ENCODE results near the gene ATP10D.

ATP10D gene

DNA sequence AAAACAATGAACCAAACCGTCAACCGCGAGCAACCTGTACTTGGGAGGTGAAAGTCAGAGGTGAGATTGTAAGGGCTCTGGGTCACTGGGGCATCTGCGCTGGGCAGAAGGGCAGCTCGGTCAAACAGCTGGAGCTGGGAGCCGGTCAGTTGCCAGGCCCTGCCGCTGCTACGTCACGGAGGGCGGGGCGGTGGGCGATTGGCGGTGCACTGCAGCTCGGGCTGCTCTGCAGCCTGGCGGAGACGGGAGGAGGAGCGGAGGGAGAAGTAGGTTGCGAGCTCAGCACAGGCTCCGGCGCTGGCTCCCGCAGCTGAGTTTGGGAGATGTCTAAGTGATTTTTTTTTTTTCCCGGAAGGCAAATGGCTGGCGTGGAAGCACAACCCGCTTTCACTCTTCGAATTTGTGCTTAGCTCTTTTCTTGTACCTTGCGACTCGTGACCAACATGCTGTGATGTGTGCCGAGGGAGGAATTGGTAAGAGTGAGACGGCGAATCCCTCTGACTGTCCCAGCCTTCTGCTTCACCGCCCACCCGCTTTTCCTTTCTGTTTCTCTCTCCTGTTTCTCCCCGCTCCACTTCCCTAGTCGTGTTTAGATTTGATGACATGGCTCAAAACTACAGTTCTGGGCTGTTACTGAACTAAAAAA is at the start of gene ATP10D:
Gene ATP10D (plus strand): TSS at position 229 of the 646 bp plus-strand sequence. CDS start 27,266 bp downstream, outside the sequence.
- H3K27ac ChIP-seq = peak within 1 kb of the TSS; percentile 85
- peak; percentile 63 for DNase-seq (ENCODE audit: low read depth, low spot score)

DNA sequence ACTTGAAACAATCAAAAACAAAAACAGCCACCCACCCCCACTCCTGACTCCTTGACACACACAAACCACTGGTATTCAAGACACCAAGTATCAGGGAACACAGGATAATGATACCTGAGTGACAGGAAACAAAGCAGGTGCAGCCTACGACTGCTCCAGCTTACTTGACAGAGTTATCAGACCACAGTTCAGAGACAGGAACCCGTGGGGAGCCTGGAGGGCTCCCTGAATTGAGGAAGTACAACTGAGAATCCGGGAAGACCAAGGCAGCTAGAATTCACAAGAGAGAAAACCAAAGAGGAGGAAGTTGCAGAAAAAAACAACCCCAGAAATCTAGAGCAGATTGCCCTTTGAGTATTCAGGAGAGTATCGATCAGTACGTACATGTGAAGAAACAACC is 42.1 kb upstream of the ATP10D start:
- no peak for DNase-seq (ENCODE audit: low read depth, low spot score)
- no peak overlapping the region for H3K27ac ChIP-seq

- DNase-seq (ENCODE audit: low read depth, low spot score) = no peak
- H3K27ac ChIP-seq = no peak overlapping the region
These were observed 41.0 kb upstream of the ATP10D start for GRCh38 chr4:47444031-47444430.

DNA sequence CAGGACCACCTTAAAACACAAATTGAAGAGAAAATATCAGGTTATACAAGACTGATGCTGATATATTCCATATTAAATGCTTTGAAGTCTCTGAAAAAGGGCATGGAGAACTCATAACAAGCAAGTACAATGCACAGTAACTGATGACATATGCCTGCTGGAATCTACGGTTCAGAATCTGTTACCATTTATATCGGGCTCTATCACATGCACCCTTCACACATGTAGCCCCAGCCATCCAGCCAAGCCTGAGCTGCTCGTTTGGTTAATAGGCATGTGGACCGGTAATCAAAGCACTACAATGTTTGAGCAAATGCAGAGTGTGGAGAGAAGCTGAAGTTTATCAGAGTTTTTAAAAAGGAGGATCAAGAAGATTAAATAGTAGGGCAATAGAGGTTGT is 33.4 kb upstream of the ATP10D start:
- no peak for DNase-seq (ENCODE audit: low read depth, low spot score)

GRCh38 chr4:47462799-47463234 is 22.3 kb upstream of the ATP10D start:
- DNase-seq (ENCODE audit: low read depth, low spot score) = no peak
- H3K27ac ChIP-seq = peak overlapping the region; percentile 72

More for the DNA sequence above, 33.4 kb upstream of the ATP10D start:
- no peak overlapping the region for H3K27ac ChIP-seq

DNA sequence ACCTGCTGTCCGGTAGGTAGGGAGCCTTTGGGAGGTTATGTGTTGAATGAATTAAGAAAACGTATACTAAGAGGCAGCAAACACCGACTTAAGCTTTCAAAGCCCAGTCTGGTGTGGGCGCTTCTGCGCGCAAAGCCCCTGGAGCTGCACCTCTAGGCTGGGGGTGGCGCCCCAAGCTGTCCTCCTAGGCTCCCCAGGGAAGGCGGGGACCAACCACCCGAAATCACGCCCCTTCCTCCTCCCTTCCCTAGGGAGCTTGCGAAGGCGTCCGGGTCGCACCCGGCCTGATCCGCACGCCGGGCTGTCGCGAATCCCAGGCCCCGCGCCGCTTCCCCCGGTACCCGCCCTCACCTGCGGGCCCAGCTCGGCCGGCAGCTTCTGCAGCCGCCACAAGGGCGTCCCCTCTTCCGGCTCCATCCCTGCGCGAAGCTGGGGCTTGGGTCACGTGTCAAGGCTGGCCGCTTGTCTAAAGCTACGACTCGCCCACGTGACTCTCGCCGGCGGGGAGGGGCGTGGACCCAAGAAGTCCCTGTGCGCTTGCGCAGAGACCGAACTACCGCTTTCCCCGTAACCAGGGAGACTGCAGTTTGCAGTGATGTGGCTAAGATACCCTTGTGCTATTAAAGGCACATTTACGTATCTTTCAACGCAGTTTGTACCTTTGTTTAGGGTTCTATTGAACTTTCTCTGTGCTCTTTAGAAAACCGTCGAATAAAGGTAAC is 21.7 kb upstream of the ATP10D start, which contains the start of gene COMMD8:
Gene COMMD8 (minus strand): TSS at position 468 of the 722 bp plus-strand sequence. CDS start 51 bp downstream, at position 417.
- peak within 1 kb of the TSS; percentile 72 for H3K27ac ChIP-seq
- DNase-seq (ENCODE audit: low read depth, low spot score) = peak; percentile 70

GRCh38 chr4:47465004-47465403 is 20.1 kb upstream of the ATP10D start:
- no peak for DNase-seq (ENCODE audit: low read depth, low spot score)
- H3K27ac ChIP-seq = no peak overlapping the region

DNA sequence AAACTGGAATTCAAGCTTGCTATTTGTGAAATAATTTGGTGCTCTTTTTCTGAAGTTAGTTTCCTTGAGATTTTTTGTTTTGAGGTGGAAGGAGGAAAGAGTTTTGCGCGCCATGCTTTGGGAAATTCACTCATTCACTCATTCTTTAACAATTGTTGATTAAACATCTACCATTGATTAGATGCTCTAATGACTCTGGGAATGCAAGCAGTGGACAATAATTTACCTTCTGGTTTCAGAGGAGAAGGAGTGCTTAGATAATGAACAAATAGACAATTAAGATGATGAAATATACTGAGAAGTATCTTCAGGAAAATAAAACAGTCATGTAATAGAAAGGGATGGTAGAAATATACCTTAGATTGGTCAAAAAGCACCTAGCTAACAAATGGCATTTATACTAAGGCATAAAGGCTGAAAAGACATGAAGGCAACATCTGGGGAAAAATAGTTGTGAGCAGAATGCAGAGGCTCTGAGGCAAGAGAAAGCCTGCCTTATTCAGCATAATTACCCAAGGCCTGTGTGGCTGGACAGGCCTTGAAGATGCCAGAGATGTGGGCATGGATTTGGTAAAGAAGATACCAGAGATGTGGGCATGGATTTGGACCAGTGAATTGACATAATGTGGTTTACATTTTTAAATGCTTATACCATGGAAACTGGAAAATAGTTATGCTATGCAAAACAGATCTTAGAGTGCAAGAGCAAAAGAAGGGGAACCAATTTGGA is 18.9 kb upstream of the ATP10D start:
- no peak for DNase-seq (ENCODE audit: low read depth, low spot score)
- no peak overlapping the region for H3K27ac ChIP-seq

- DNase-seq (ENCODE audit: low read depth, low spot score) = no peak
- no peak overlapping the region for H3K27ac ChIP-seq
These were observed 16.2 kb upstream of the ATP10D start for GRCh38 chr4:47468706-47469365.

GRCh38 chr4:47469951-47470350 is 15.1 kb upstream of the ATP10D start:
- H3K27ac ChIP-seq = peak overlapping the region; percentile 33
- no peak for DNase-seq (ENCODE audit: low read depth, low spot score)

DNA sequence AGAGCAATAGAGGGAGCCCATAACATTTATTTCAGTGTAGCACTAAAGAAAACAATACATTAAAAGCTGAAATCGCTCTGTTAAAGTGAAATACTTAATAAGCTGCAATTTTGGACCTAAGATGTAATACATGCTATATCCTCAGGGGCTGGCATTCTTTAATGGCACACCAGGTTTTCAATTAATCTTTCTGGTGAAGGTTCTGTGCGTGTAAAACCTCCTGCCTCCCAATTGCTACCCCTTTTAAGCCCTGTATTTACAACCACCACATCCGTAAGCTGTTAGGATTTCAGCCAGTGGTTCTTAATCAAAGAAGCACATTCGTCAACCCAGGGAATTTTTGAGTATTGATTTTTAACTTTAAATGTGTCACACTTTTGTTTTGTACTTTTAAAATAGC is 14.0 kb upstream of the ATP10D start:
- no peak overlapping the region for H3K27ac ChIP-seq
- DNase-seq (ENCODE audit: low read depth, low spot score) = no peak

GRCh38 chr4:47471591-47471990 is 13.5 kb upstream of the ATP10D start:
- DNase-seq (ENCODE audit: low read depth, low spot score) = no peak
- H3K27ac ChIP-seq = no peak overlapping the region

GRCh38 chr4:47473141-47473750 is 11.8 kb upstream of the ATP10D start:
- DNase-seq (ENCODE audit: low read depth, low spot score) = no peak
- H3K27ac ChIP-seq = no peak overlapping the region

GRCh38 chr4:47474799-47475198 is 10.3 kb upstream of the ATP10D start:
- H3K27ac ChIP-seq = no peak overlapping the region
- DNase-seq (ENCODE audit: low read depth, low spot score) = no peak

- DNase-seq (ENCODE audit: low read depth, low spot score) = no peak
- no peak overlapping the region for H3K27ac ChIP-seq
These were observed 9.7 kb upstream of the ATP10D start for GRCh38 chr4:47475411-47475810.

- DNase-seq (ENCODE audit: low read depth, low spot score) = no peak
- no peak overlapping the region for H3K27ac ChIP-seq
These were observed 6.3 kb upstream of the ATP10D start for GRCh38 chr4:47478804-47479203.

GRCh38 chr4:47482326-47482725 is 2.7 kb upstream of the ATP10D start:
- DNase-seq (ENCODE audit: low read depth, low spot score) = peak; percentile 33

DNA sequence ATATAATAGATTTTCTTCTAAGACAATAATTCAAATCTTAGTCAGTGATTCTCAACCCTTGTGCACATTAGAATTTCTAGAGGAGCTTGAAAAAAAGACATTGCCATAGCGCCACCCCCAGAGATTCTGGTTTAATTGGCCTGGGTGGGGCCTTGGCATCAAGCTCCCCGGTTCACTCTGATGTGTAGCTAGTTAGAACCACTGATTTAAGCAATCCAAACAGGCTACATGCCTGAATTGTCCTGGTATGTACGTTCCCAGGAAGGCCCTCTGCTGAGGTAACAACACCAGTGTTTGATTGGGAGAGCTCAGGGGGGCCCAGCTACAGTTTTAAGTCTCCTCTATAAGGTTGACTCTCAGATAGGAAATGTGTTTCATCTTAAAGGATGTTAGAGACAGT is 1.3 kb upstream of the ATP10D start:
- H3K27ac ChIP-seq = peak overlapping the region; percentile 85
- peak; percentile 24 for DNase-seq (ENCODE audit: low read depth, low spot score)

More at GRCh38 chr4:47482326-47482725, 2.7 kb upstream of the ATP10D start:
- H3K27ac ChIP-seq = peak overlapping the region; percentile 85

GRCh38 chr4:47484168-47484567 is 907 bp upstream of the ATP10D start:
- peak overlapping the region; percentile 85 for H3K27ac ChIP-seq
- DNase-seq (ENCODE audit: low read depth, low spot score) = peak; percentile 89

DNA sequence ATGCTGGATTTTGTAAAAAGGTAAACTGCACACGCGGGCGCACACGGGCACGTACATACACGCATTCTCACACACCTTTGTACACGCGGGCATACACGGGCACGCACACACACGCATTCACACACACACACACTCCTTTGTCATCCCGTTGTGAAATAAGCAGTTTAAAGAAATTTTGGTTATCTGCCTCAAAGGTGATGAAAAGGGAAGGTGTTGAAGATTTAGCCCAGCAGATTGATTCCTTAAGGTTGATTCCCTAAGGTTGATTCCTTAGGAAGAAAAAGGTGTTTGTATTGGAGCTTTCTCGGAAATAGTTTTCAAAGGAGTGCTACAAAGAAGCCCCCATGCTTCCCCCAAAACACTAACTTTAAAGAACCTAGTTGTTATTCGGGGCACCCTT is 693 bp downstream of the ATP10D start:
- H3K27ac ChIP-seq = peak overlapping the region; percentile 85
- no peak for DNase-seq (ENCODE audit: low read depth, low spot score)
